ENCODE results near the gene AKAIN1. TPM values are rescaled to one million over a fixed set of nuclear protein-coding genes. Genes with fewer than 3 reads are reported as not detected.

The AKAIN1 gene
- total RNA-seq, 6 donors from 2014 or later = not detected

GRCh38 chr18:5158587-5158986 lies 38.5 kb downstream of the AKAIN1 start:
- WGBS, 2 donors = 68 to 76% methylated on average over 2 of the region's 2 CpGs
- no peak for DNase-seq
- no peak for ATAC-seq (ENCODE audit: low FRiP score in 2 of 2)
- Histone ChIP-seq H3K36me3 (no peaks in the 10 kb centered on the region), H3K4me1 (no peaks in the 10 kb centered on the region), H3K27ac (no peak overlapping the region), H3K9me3 (no peaks in the 10 kb centered on the region), H3K4me3 (no peak overlapping the region), H3K27me3 (no peaks in the 10 kb centered on the region)
- TF ChIP-seq CTCF (IDR thresholded peaks at IDR 0.05) (no peak), EP300 (IDR thresholded peaks at IDR 0.05) (no peak), POLR2A (IDR thresholded peaks at IDR 0.05) (no peak), POLR2AphosphoS5 (IDR thresholded peaks at IDR 0.05) (no peak)

GRCh38 chr18:5158172-5158571 lies 38.9 kb downstream of the AKAIN1 start:
- 42 to 47% methylated on average over 3 of the region's 3 CpGs for WGBS, 2 donors

GRCh38 chr18:5155907-5156287 lies 41.2 kb downstream of the AKAIN1 start:
- Histone ChIP-seq H3K27me3 (no peaks in the 10 kb centered on the region), H3K9me3 (no peaks in the 10 kb centered on the region), H3K27ac (no peak overlapping the region), H3K4me1 (no peaks in the 10 kb centered on the region), H3K36me3 (no peaks in the 10 kb centered on the region), H3K4me3 (no peak overlapping the region)
- ATAC-seq (ENCODE audit: low FRiP score in 2 of 2) = no peak
- WGBS, 2 donors = 48 to 63% methylated on average over 5 of the region's 5 CpGs
- DNase-seq = no peak
- no peak for TF ChIP-seq POLR2AphosphoS5 (IDR thresholded peaks at IDR 0.05)
- TF ChIP-seq EP300 (IDR thresholded peaks at IDR 0.05) = no peak
- TF ChIP-seq POLR2A (IDR thresholded peaks at IDR 0.05) = no peak
- TF ChIP-seq CTCF (IDR thresholded peaks at IDR 0.05) = no peak

More at GRCh38 chr18:5158172-5158571, 38.9 kb downstream of the AKAIN1 start:
- Histone ChIP-seq H3K9me3 (no peaks in the 10 kb centered on the region), H3K27ac (no peak overlapping the region), H3K27me3 (no peaks in the 10 kb centered on the region), H3K36me3 (no peaks in the 10 kb centered on the region), H3K4me1 (no peaks in the 10 kb centered on the region), H3K4me3 (no peak overlapping the region)
- no peak for TF ChIP-seq POLR2A (IDR thresholded peaks at IDR 0.05)
- no peak for TF ChIP-seq CTCF (IDR thresholded peaks at IDR 0.05)
- TF ChIP-seq POLR2AphosphoS5 (IDR thresholded peaks at IDR 0.05) = no peak
- TF ChIP-seq EP300 (IDR thresholded peaks at IDR 0.05) = no peak
- ATAC-seq (ENCODE audit: low FRiP score in 2 of 2) (no peak), DNase-seq (no peak)

GRCh38 chr18:5155218-5155906 lies 41.7 kb downstream of the AKAIN1 start:
- no peak for ATAC-seq (ENCODE audit: low FRiP score in 2 of 2)
- 90% methylated on average over 17 of the region's 17 CpGs for WGBS, 2 donors
- no peak for DNase-seq
- Histone ChIP-seq H3K27ac (no peak overlapping the region), H3K27me3 (no peaks in the 10 kb centered on the region), H3K36me3 (no peaks in the 10 kb centered on the region), H3K4me3 (no peak overlapping the region), H3K9me3 (no peaks in the 10 kb centered on the region), H3K4me1 (no peaks in the 10 kb centered on the region)
- TF ChIP-seq EP300 (IDR thresholded peaks at IDR 0.05) = no peak
- TF ChIP-seq POLR2AphosphoS5 (IDR thresholded peaks at IDR 0.05) = no peak
- TF ChIP-seq CTCF (IDR thresholded peaks at IDR 0.05) = no peak
- no peak for TF ChIP-seq POLR2A (IDR thresholded peaks at IDR 0.05)

All from upper lobe of left lung (tissue), 6 donors.